ENCODE results near the gene KIF9.

Gene KIF9

GRCh38 chr3:47267490-47267824 is 15.1 kb downstream of the KIF9 start:
- H3K9me2 ChIP-seq (replicated peaks; ENCODE audit: low read depth, low read length) = no peaks in the 10 kb centered on the region
- no peaks in the 10 kb centered on the region for H4K20me1 ChIP-seq (ENCODE audit: insufficient read depth, low read length, poor library complexity, severe bottlenecking)
- no peaks in the 10 kb centered on the region for H3F3A ChIP-seq (ENCODE audit: low read depth)
- no peak overlapping the region for H3K4me3 ChIP-seq (ENCODE audit: low read length, poor library complexity, severe bottlenecking)
- H3K27me3 ChIP-seq (ENCODE audit: insufficient read depth, low read length, poor library complexity, severe bottlenecking) = no peaks in the 10 kb centered on the region
- H2AFZ ChIP-seq (ENCODE audit: low read length) = no peak overlapping the region
- TF ChIP-seq CTCF (conservative IDR thresholded peaks at IDR 0.05; ENCODE audit: low read length) (no peak), EZH2phosphoT487 (IDR thresholded peaks at IDR 0.05; ENCODE audit: borderline replicate concordance) (no peak)
- no peaks in the 10 kb centered on the region for H3K9me3 ChIP-seq (ENCODE audit: insufficient read depth, low read depth, low read length)
- H3K9ac ChIP-seq (ENCODE audit: low read depth, low read length, poor library complexity, severe bottlenecking) = no peak overlapping the region
- no peaks in the 10 kb centered on the region for H3K79me2 ChIP-seq (ENCODE audit: insufficient read depth, low read length)
- no peaks in the 10 kb centered on the region for H3K36me3 ChIP-seq (ENCODE audit: insufficient read depth, low read length)
- H3K4me1 ChIP-seq (ENCODE audit: insufficient read depth, low read length, poor library complexity, severe bottlenecking) = peaks cover 15% of the 10 kb centered on the region
- no peak overlapping the region for H3K4me2 ChIP-seq (ENCODE audit: low read depth, low read length, poor library complexity, severe bottlenecking)

GRCh38 chr3:47266709-47267489 is 15.7 kb downstream of the KIF9 start:
- H3K9me3 ChIP-seq (ENCODE audit: insufficient read depth, low read depth, low read length) = no peaks in the 10 kb centered on the region
- H3K4me1 ChIP-seq (ENCODE audit: insufficient read depth, low read length, poor library complexity, severe bottlenecking) = peaks cover 15% of the 10 kb centered on the region

GRCh38 chr3:47265725-47266428 is 16.7 kb downstream of the KIF9 start:
- Histone ChIP-seq H3K79me2 (ENCODE audit: insufficient read depth, low read length) (no peaks in the 10 kb centered on the region), H3K9ac (ENCODE audit: low read depth, low read length, poor library complexity, severe bottlenecking) (no peak overlapping the region), H2AFZ (ENCODE audit: low read length) (no peak overlapping the region), H3K4me3 (ENCODE audit: low read length, poor library complexity, severe bottlenecking) (no peak overlapping the region), H3K9me2 (replicated peaks; ENCODE audit: low read depth, low read length) (no peaks in the 10 kb centered on the region), H3K36me3 (ENCODE audit: insufficient read depth, low read length) (no peaks in the 10 kb centered on the region), H4K20me1 (ENCODE audit: insufficient read depth, low read length, poor library complexity, severe bottlenecking) (no peaks in the 10 kb centered on the region), H3K9me3 (ENCODE audit: insufficient read depth, low read depth, low read length) (no peaks in the 10 kb centered on the region), H3K4me1 (ENCODE audit: insufficient read depth, low read length, poor library complexity, severe bottlenecking) (peaks cover 15% of the 10 kb centered on the region), H3K27me3 (ENCODE audit: insufficient read depth, low read length, poor library complexity, severe bottlenecking) (no peaks in the 10 kb centered on the region), H3K4me2 (ENCODE audit: low read depth, low read length, poor library complexity, severe bottlenecking) (no peak overlapping the region), H3F3A (ENCODE audit: low read depth) (no peaks in the 10 kb centered on the region)
- no peak for TF ChIP-seq CTCF (conservative IDR thresholded peaks at IDR 0.05; ENCODE audit: low read length)
- no peak for TF ChIP-seq EZH2phosphoT487 (IDR thresholded peaks at IDR 0.05; ENCODE audit: borderline replicate concordance)

More at GRCh38 chr3:47266709-47267489, 15.7 kb downstream of the KIF9 start:
- Histone ChIP-seq H3F3A (ENCODE audit: low read depth) (no peaks in the 10 kb centered on the region), H3K4me2 (ENCODE audit: low read depth, low read length, poor library complexity, severe bottlenecking) (peak overlapping the region; percentile 34), H3K9ac (ENCODE audit: low read depth, low read length, poor library complexity, severe bottlenecking) (no peak overlapping the region), H3K27me3 (ENCODE audit: insufficient read depth, low read length, poor library complexity, severe bottlenecking) (no peaks in the 10 kb centered on the region), H3K79me2 (ENCODE audit: insufficient read depth, low read length) (no peaks in the 10 kb centered on the region), H3K4me3 (ENCODE audit: low read length, poor library complexity, severe bottlenecking) (peak overlapping the region; percentile 5), H3K36me3 (ENCODE audit: insufficient read depth, low read length) (no peaks in the 10 kb centered on the region), H3K9me2 (replicated peaks; ENCODE audit: low read depth, low read length) (no peaks in the 10 kb centered on the region), H2AFZ (ENCODE audit: low read length) (no peak overlapping the region), H4K20me1 (ENCODE audit: insufficient read depth, low read length, poor library complexity, severe bottlenecking) (no peaks in the 10 kb centered on the region)
- TF ChIP-seq CTCF (conservative IDR thresholded peaks at IDR 0.05; ENCODE audit: low read length) (no peak), EZH2phosphoT487 (IDR thresholded peaks at IDR 0.05; ENCODE audit: borderline replicate concordance) (no peak)
